Measurements from ENCODE around the gene MUC4.

GRCh38 chr3:195770081-195770840 is 41.5 kb downstream of the MUC4 start:
- no peak for TF ChIP-seq POLR2A (IDR thresholded peaks at IDR 0.05)
- no peak for TF ChIP-seq CTCF (IDR thresholded peaks at IDR 0.05 in 4 of 5, conservative IDR thresholded peaks at IDR 0.05 in 1 of 5)

All from gastrocnemius medialis (tissue), 4 donors.